CD4-positive, alpha-beta T cell (primary cell): ENCODE measurements around the gene SNAPC4. TPM values are rescaled to one million over a fixed set of nuclear protein-coding genes. Genes with fewer than 3 reads are reported as not detected.
A peak's percentile ranks its signal among the peaks of the same experiment; 100 is the strongest.

ENCODE experiments used
- ATAC-seq: fragments of 200-7000 bp; cut with Tn5 transposase; one replicate; pipeline ENCODE4 v1.10.0; 2022; ENCODE audit warnings: mild to moderate bottlenecking; ENCODE audit not compliant: poor library complexity
- CTCF ChIA-PET: fragments of 350-600 bp; sonication (Branson Sonifier 250); formaldehyde crosslinking; loops from one replicate; lab custom pipeline; 2021; ENCODE audit warnings: antibody characterized with exemption, inconsistent platforms; lab: Charles Lee
- POLR2A ChIA-PET: fragments of 350-600 bp; sonication (Branson Sonifier 250); formaldehyde crosslinking; loops from one replicate; lab custom pipeline; 2021; ENCODE audit warnings: antibody characterized with exemption, inconsistent platforms; lab: Charles Lee
- DNase-seq, 14 experiments: peaks; one replicate each; pipeline ENCODE4 v3.0.0-alpha.2; 2013 to 2020; ENCODE audit warnings: mixed read lengths in 2 of 14
- H3K27ac ChIP-seq, 2 donors: one replicate each; pipeline versions ENCODE4 v1.5.1 to v1.7.0; 2013; ENCODE audit warnings: low read length in 2 of 2, low read depth in 1 of 2, mild to moderate bottlenecking in 1 of 2
- H3K27me3 ChIP-seq, 2 experiments: 1 replicate in 1 of 2; 2 replicates in 1 of 2; pipeline versions ENCODE4 v1.6.1 to v1.7.0; 2013; ENCODE audit warnings: low read length in 2 of 2, control low read depth in 1 of 2, mild to moderate bottlenecking in 1 of 2, moderate library complexity in 1 of 2; ENCODE audit not compliant: insufficient read depth in 2 of 2, control insufficient read depth in 1 of 2
- H3K36me3 ChIP-seq: one replicate; pipeline ENCODE4 v1.6.1; 2013; ENCODE audit warnings: low read length, control low read depth; ENCODE audit not compliant: insufficient read depth
- H3K4me1 ChIP-seq: one replicate; pipeline ENCODE4 v1.6.1; 2013; ENCODE audit warnings: low read length, control low read depth; ENCODE audit not compliant: insufficient read depth
- H3K4me3 ChIP-seq: one replicate; pipeline ENCODE4 v1.5.1; 2013; ENCODE audit warnings: mild to moderate bottlenecking, low read length, moderate library complexity
- H3K9me3 ChIP-seq, 2 experiments: 1 replicate in 1 of 2; 2 replicates in 1 of 2; pipeline versions ENCODE4 v1.6.1 to v1.7.0; 2013; ENCODE audit warnings: low read length in 2 of 2, mild to moderate bottlenecking in 2 of 2, control low read depth in 1 of 2, moderate library complexity in 1 of 2; ENCODE audit not compliant: control insufficient read depth in 1 of 2, insufficient read depth in 1 of 2
- H3K27ac Mint-ChIP-seq: one replicate; pipeline ENCODE4 v1.8.0; 2020; ENCODE audit warnings: mixed read lengths
- H3K27me3 Mint-ChIP-seq: one replicate; pipeline ENCODE4 v1.8.0; 2021; ENCODE audit warnings: mixed read lengths
- H3K36me3 Mint-ChIP-seq: one replicate; pipeline ENCODE4 v1.8.0; 2021; ENCODE audit warnings: low read depth, mixed read lengths
- H3K4me1 Mint-ChIP-seq: one replicate; pipeline ENCODE4 v1.8.0; 2021; ENCODE audit warnings: low read depth, mixed read lengths
- H3K4me3 Mint-ChIP-seq: one replicate; pipeline ENCODE4 v1.8.0; 2020; ENCODE audit warnings: mild to moderate bottlenecking, mixed read lengths
- H3K9me3 Mint-ChIP-seq: one replicate; pipeline ENCODE4 v1.8.0; 2020; ENCODE audit warnings: mixed read lengths
- CTCF ChIP-seq: fragments of 200-600 bp; IDR thresholded peaks from one replicate; pipeline ENCODE4 v1.8.0; 2022; ENCODE audit warnings: antibody characterized with exemption, mild to moderate bottlenecking
- intact Hi-C, 2 experiments: fragments of 100-400 bp; cut with DNase I in 1 of 2; cut with micrococcal nuclease in 1 of 2; formaldehyde crosslinking; loops; one replicate each; pipeline versions ENCODE4 v1.15.1 to v1.9.0; 2023 to 2025; cut with DNase I, micrococcal nuclease
- total RNA-seq, 174 experiments: library from RNA in 2 of 174; stranded (reverse) in 2 of 174; gene quantifications; one replicate each; pipeline ENCODE4 v1.2.3 and lab custom pipeline; 2021 to 2026

SNAPC4 gene
- total RNA-seq, 2 experiments from 2014 or later, result 7.7 to 8.0 TPM

GRCh38 chr9:136374183-136374575 is 25.8 kb downstream of the SNAPC4 start:
- Mint-ChIP-seq H3K27ac (no peak overlapping the region), H3K4me3 (no peak overlapping the region), H3K9me3 (no peaks in the 10 kb centered on the region), H3K36me3 (no peaks in the 10 kb centered on the region), H3K27me3 (no peaks in the 10 kb centered on the region), H3K4me1 (no peaks in the 10 kb centered on the region)
- ATAC-seq (no peak), DNase-seq (no peak)
- H3K9me3 ChIP-seq, result no peaks in the 10 kb centered on the region
- ChIA-PET POLR2A (interaction anchor here (1.0 kb wide), 1 partner anchor 10 kb away, joined by 3 read pairs; the partner anchor contains the start of gene DNLZ), CTCF (no interaction called here)
- no peak overlapping the region for H3K27ac ChIP-seq
- peaks cover 4% of the 10 kb centered on the region for H3K4me1 ChIP-seq
- intact Hi-C loops, result no loop called here
- H3K27me3 ChIP-seq, result peaks cover 4 to 7% of the 10 kb centered on the region in 2 experiments
- H3K36me3 ChIP-seq, result no peaks in the 10 kb centered on the region
- no peak overlapping the region for H3K4me3 ChIP-seq
- no peak for TF ChIP-seq CTCF

DNA sequence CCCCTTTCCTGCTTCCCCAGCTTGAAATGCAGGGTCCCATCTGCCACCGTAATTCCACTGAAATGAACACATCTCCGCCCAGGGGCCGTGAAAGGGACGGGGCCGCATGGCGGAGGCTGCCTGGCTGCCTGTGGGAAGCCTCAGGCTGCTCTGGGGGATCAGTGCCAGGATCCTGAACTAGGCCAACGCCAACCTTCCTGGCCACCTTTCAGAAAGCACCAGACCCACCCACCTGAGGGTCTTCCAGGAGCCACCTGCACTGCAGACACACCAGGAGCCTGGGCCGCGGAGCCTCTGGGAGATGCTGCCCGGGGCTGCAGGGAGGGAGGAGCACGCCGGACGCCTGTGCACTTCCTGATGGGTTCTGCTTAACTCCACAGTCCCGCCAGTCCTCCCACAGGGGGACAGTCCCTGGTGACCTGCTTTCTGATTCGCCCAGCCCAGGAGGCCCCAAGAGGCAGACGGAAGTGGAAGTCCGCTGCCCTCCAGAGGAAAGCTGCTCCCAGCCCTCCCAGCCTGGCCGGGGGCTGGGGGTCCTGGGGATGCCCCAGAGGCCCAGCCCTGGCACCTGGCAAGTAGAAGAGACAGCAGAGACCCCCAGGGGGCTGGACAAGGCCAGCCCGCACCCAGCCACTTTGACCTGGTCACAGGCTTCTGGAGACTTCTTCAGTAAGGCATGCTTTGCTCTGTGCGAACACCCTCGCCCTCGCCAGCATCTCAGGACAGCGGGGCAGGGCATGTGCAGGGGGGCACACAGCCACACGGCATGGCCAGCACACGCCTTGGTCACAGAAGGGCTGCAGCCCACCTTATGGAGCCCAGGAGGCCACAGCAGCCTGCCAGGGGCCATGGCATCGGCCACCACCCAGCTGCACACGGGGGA is 26.4 kb downstream of the SNAPC4 start, which contains the start of gene CARD9:
Gene CARD9 (minus strand): TSS at position 370 of the 883 bp plus-strand sequence. CDS start 1,591 bp downstream, outside the sequence.
- peaks cover 4 to 7% of the 10 kb centered on the region in 2 experiments for H3K27me3 ChIP-seq
- no peaks in the 10 kb centered on the region for H3K36me3 ChIP-seq
- ChIA-PET POLR2A (no interaction called here), CTCF (no interaction called here)
- DNase-seq (peak in 2 of 14 experiments; percentile 46 to 54), ATAC-seq (no peak)
- no peaks in the 10 kb centered on the region for H3K9me3 Mint-ChIP-seq
- H3K4me1 ChIP-seq, result peaks cover 4% of the 10 kb centered on the region
- H3K4me3 ChIP-seq, result peak within 1 kb of the TSS; percentile 37
- H3K4me3 Mint-ChIP-seq, result no peak within 1 kb of the TSS
- intact Hi-C loops, result no loop called here
- no peak for TF ChIP-seq CTCF
- H3K9me3 ChIP-seq, result no peaks in the 10 kb centered on the region
- H3K4me1 Mint-ChIP-seq, result no peaks in the 10 kb centered on the region
- H3K36me3 Mint-ChIP-seq, result no peaks in the 10 kb centered on the region
- H3K27ac Mint-ChIP-seq, result no peak within 1 kb of the TSS
- no peaks in the 10 kb centered on the region for H3K27me3 Mint-ChIP-seq
- no peak within 1 kb of the TSS for H3K27ac ChIP-seq

GRCh38 chr9:136372561-136373299 is 27.2 kb downstream of the SNAPC4 start:
- no peak overlapping the region for H3K4me3 Mint-ChIP-seq
- DNase-seq (peak in 2 of 14 experiments; percentile 52 to 55), ATAC-seq (no peak)
- Histone ChIP-seq H3K27ac (no peak overlapping the region), H3K4me1 (peaks cover 4% of the 10 kb centered on the region), H3K27me3 (peaks cover 4 to 7% of the 10 kb centered on the region in 2 experiments), H3K4me3 (peak overlapping the region; percentile 37), H3K36me3 (no peaks in the 10 kb centered on the region), H3K9me3 (no peaks in the 10 kb centered on the region)
- H3K9me3 Mint-ChIP-seq, result no peaks in the 10 kb centered on the region
- POLR2A ChIA-PET, result no interaction called here
- intact Hi-C loops, result no loop called here
- H3K27me3 Mint-ChIP-seq, result no peaks in the 10 kb centered on the region
- H3K27ac Mint-ChIP-seq, result no peak overlapping the region
- CTCF ChIA-PET, result no interaction called here
- no peak for TF ChIP-seq CTCF
- no peaks in the 10 kb centered on the region for H3K36me3 Mint-ChIP-seq
- no peaks in the 10 kb centered on the region for H3K4me1 Mint-ChIP-seq
